K562 (cell line): ENCODE results near the gene CCDC97. TPM values are rescaled to one million over a fixed set of nuclear protein-coding genes. Genes with fewer than 3 reads are reported as not detected.

Experiments used
- ARHGAP35 ChIP-seq: fragments of 450-650 bp; IDR thresholded peaks from 2 replicates; pipeline ENCODE4 v1.6.1; 2018; ENCODE audit not compliant: partially characterized antibody
- IFI16 ChIP-seq: fragments of 250-450 bp; sonication (Bioruptor Pico); IDR thresholded peaks from 2 replicates; pipeline ENCODE4 v2.1.2; 2022; ENCODE audit warnings: mild to moderate bottlenecking, inconsistent platforms
- MEF2D ChIP-seq: conservative IDR thresholded peaks from 2 replicates; pipeline ENCODE4 v1.6.1; 2016; ENCODE audit warnings: low read depth, missing genetic modification characterization, missing compliant biosample characterization
- NFRKB ChIP-seq: fragments of 450-650 bp; IDR thresholded peaks from 2 replicates; pipeline ENCODE4 v1.6.1; 2016; ENCODE audit warnings: low read depth
- NFXL1 ChIP-seq: fragments of 450-650 bp; formaldehyde crosslinking; IDR thresholded peaks from 2 replicates; pipeline ENCODE4 v1.4.0; 2021; ENCODE audit warnings: mild to moderate bottlenecking
- PHF21A ChIP-seq: fragments of 450-650 bp; IDR thresholded peaks from 2 replicates; pipeline ENCODE4 v1.6.1; 2017; ENCODE audit warnings: low read depth, borderline replicate concordance
- POLR2A ChIP-seq: fragments of 450-650 bp; conservative IDR thresholded peaks from 2 replicates; pipeline ENCODE4 v1.6.1; 2016
- PRMT5 ChIP-seq: sonication (generic); formaldehyde crosslinking; IDR thresholded peaks from 2 replicates; pipeline ENCODE4 v1.5.0; 2020; ENCODE audit warnings: missing genetic modification reagents
- WHSC1 ChIP-seq: IDR thresholded peaks from one replicate; pipeline ENCODE4 v1.6.1; 2012; ENCODE audit warnings: low read length, control low read depth, inconsistent platforms
- XRCC3 ChIP-seq: fragments of 450-650 bp; IDR thresholded peaks from 2 replicates; pipeline ENCODE4 v1.6.1; 2017; ENCODE audit warnings: mild to moderate bottlenecking, moderate library complexity
- ZNF197 ChIP-seq: fragments of 200-800 bp; sonication (Bioruptor generic); IDR thresholded peaks from 2 replicates; pipeline ENCODE4 v1.6.1; 2016; ENCODE audit warnings: low read depth, missing genetic modification characterization, missing compliant biosample characterization
- ZNF76 ChIP-seq: fragments of 250-450 bp; sonication (Bioruptor Pico); IDR thresholded peaks from 2 replicates; pipeline ENCODE4 v1.4.0; 2020; ENCODE audit warnings: mild to moderate bottlenecking, moderate library complexity, borderline replicate concordance
- polyA plus RNA-seq, 8 experiments: library from polyadenylated mRNA; depleted of rRNA in 4 of 8; stranded (reverse) in 5 of 8; unstranded in 3 of 8; fragments of >200 nt; fragmentation: Nextera tagmentation in 2 of 8; fragmentation: Illumina TruSeq in 1 of 8; extraction: Ambion mirVana in 2 of 8; extraction: Trizol in 1 of 8; gene quantifications; 2 replicates each; pipeline versions ENCODE4 v1.2.1 to v1.2.3, GENCODE V29; 2011 to 2014; ENCODE audit warnings: inconsistent platforms in 1 of 8, missing spikeins in 1 of 8
- total RNA-seq, 7 experiments: library from RNA; depleted of rRNA in 6 of 7; stranded (reverse); fragments of >200 nt in 6 of 7; fragmentation: Illumina TruSeq in 2 of 7; extraction: Trizol in 2 of 7; gene quantifications; 2 replicates each; pipeline versions ENCODE4 v1.2.1 to v1.2.3, GENCODE V29; 2011 to 2021; ENCODE audit warnings: low replicate concordance in 1 of 7
- TF ChIP-seq, protein P1 (sequence below), 2 experiments: IDR thresholded peaks in 1 of 2; conservative IDR thresholded peaks in 1 of 2; 2 replicates each; pipeline ENCODE4 v1.6.1; 2016; ENCODE audit warnings: low read depth in 2 of 2, mild to moderate bottlenecking in 1 of 2, missing compliant biosample characterization in 1 of 2, missing genetic modification characterization in 1 of 2, moderate library complexity in 1 of 2
- TF ChIP-seq, protein P2 (sequence below): IDR thresholded peaks from 3 replicates; pipeline ENCODE4 v1.6.1; 2011; ENCODE audit warnings: borderline replicate concordance, mild to moderate bottlenecking, moderate library complexity; ENCODE audit not compliant: insufficient read length; ENCODE audit errors: extremely low read depth
- TF ChIP-seq, protein P3 (sequence below): fragments of 450-650 bp; IDR thresholded peaks from 2 replicates; pipeline ENCODE4 v1.7.0; 2016; ENCODE audit warnings: borderline replicate concordance
- TF ChIP-seq, protein P4 (sequence below): fragments of 450-650 bp; IDR thresholded peaks from 2 replicates; pipeline ENCODE4 v1.6.1; 2016; ENCODE audit warnings: borderline replicate concordance
- TF ChIP-seq, protein P5 (sequence below): fragments of 450-650 bp; IDR thresholded peaks from 2 replicates; pipeline ENCODE4 v1.6.1; 2016; ENCODE audit warnings: antibody characterized with exemption

The CCDC97 gene
- total and polyA plus RNA-seq, 9 of the 15 experiments (the other 6 are each of a cell fraction or from before 2014, with no cell fraction given) = 0.60 to 16.5 (median 7.0) TPM

DNA sequence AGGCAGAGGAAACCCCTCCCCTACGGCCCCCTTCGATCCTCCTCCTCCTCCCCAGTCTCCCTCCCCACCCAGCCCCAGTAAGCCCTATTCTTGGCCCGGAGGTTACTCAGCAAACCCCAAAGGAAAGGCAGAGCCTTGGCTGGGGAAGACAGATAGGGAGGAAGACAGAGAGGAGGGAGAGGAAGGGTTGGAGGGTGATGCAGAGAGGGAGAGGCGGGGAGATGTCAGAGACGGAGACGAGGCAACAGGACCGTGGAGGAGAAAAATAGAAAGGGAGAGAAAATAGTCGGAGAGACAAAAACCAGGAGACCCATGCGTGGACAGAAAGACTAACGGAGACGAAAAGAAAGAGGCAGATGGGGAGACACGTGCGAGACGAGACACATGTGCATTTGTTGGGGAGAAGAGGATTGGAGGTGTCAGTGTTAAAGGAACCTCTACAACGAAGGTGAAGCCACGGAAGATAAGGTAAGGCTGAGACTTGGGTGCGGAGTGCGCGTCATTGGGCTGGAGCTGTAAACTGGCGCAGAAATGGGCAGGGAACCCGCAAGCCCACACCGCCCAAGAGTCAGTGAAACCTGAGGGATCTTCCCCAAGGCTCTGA is 40.9 kb downstream of the CCDC97 start (continued):
- TF ChIP-seq, protein P1, sequence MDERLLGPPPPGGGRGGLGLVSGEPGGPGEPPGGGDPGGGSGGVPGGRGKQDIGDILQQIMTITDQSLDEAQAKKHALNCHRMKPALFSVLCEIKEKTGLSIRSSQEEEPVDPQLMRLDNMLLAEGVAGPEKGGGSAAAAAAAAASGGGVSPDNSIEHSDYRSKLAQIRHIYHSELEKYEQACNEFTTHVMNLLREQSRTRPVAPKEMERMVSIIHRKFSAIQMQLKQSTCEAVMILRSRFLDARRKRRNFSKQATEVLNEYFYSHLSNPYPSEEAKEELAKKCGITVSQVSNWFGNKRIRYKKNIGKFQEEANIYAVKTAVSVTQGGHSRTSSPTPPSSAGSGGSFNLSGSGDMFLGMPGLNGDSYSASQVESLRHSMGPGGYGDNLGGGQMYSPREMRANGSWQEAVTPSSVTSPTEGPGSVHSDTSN (CRISPR knock-in tag; IDR thresholded peaks at IDR 0.05; ENCODE audit: low read depth) = no peak
- TF ChIP-seq, protein P1 (tag; conservative IDR thresholded peaks at IDR 0.05; ENCODE audit: low read depth) = no peak
- TF ChIP-seq PRMT5 (CRISPR knock-in tag) (no peak), ZNF197 (no peak), NFXL1 (no peak), NFRKB (peak; percentile 61; the same call in 1 of the 2 replicates), PHF21A (no peak), ZNF76 (no peak), WHSC1 (no peak), MEF2D (tag) (no peak), POLR2A (peak; percentile 78), ARHGAP35 (no peak), IFI16 (no peak), XRCC3 (no peak)
- TF ChIP-seq, protein P2, sequence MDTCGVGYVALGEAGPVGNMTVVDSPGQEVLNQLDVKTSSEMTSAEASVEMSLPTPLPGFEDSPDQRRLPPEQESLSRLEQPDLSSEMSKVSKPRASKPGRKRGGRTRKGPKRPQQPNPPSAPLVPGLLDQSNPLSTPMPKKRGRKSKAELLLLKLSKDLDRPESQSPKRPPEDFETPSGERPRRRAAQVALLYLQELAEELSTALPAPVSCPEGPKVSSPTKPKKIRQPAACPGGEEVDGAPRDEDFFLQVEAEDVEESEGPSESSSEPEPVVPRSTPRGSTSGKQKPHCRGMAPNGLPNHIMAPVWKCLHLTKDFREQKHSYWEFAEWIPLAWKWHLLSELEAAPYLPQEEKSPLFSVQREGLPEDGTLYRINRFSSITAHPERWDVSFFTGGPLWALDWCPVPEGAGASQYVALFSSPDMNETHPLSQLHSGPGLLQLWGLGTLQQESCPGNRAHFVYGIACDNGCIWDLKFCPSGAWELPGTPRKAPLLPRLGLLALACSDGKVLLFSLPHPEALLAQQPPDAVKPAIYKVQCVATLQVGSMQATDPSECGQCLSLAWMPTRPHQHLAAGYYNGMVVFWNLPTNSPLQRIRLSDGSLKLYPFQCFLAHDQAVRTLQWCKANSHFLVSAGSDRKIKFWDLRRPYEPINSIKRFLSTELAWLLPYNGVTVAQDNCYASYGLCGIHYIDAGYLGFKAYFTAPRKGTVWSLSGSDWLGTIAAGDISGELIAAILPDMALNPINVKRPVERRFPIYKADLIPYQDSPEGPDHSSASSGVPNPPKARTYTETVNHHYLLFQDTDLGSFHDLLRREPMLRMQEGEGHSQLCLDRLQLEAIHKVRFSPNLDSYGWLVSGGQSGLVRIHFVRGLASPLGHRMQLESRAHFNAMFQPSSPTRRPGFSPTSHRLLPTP = no peak
- TF ChIP-seq, protein P3, sequence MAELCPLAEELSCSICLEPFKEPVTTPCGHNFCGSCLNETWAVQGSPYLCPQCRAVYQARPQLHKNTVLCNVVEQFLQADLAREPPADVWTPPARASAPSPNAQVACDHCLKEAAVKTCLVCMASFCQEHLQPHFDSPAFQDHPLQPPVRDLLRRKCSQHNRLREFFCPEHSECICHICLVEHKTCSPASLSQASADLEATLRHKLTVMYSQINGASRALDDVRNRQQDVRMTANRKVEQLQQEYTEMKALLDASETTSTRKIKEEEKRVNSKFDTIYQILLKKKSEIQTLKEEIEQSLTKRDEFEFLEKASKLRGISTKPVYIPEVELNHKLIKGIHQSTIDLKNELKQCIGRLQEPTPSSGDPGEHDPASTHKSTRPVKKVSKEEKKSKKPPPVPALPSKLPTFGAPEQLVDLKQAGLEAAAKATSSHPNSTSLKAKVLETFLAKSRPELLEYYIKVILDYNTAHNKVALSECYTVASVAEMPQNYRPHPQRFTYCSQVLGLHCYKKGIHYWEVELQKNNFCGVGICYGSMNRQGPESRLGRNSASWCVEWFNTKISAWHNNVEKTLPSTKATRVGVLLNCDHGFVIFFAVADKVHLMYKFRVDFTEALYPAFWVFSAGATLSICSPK = peak; percentile 97; the same call in 1 of the 2 replicates
- TF ChIP-seq, protein P4, sequence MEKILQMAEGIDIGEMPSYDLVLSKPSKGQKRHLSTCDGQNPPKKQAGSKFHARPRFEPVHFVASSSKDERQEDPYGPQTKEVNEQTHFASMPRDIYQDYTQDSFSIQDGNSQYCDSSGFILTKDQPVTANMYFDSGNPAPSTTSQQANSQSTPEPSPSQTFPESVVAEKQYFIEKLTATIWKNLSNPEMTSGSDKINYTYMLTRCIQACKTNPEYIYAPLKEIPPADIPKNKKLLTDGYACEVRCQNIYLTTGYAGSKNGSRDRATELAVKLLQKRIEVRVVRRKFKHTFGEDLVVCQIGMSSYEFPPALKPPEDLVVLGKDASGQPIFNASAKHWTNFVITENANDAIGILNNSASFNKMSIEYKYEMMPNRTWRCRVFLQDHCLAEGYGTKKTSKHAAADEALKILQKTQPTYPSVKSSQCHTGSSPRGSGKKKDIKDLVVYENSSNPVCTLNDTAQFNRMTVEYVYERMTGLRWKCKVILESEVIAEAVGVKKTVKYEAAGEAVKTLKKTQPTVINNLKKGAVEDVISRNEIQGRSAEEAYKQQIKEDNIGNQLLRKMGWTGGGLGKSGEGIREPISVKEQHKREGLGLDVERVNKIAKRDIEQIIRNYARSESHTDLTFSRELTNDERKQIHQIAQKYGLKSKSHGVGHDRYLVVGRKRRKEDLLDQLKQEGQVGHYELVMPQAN = peak; percentile 94
- TF ChIP-seq, protein P5, sequence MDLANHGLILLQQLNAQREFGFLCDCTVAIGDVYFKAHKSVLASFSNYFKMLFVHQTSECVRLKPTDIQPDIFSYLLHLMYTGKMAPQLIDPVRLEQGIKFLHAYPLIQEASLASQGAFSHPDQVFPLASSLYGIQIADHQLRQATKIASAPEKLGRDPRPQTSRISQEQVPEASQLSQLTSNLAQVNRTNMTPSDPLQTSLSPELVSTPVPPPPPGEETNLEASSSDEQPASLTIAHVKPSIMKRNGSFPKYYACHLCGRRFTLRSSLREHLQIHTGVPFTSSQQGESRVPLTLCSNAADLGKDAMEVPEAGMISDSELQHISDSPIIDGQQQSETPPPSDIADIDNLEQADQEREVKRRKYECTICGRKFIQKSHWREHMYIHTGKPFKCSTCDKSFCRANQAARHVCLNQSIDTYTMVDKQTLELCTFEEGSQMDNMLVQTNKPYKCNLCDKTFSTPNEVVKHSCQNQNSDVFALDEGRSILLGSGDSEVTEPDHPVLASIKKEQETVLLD = peak; percentile 77; the same call in 1 of the 2 replicates
